Measurements from ENCODE around the gene USP2.

The USP2 gene

GRCh38 chr11:119320240-119320775 lies 61.2 kb downstream of the USP2 start:
- Histone ChIP-seq H3K27me3 (ENCODE audit: insufficient read depth, poor library complexity, severe bottlenecking) (peaks cover 21% of the 10 kb centered on the region), H3K27ac (replicated peaks) (no peak overlapping the region), H3K4me3 (replicated peaks; ENCODE audit: insufficient read depth, low read length) (no peak overlapping the region)
- no peak for DNase-seq (ENCODE audit: low read depth in 1 of 2, low spot score in 1 of 2)
- TF ChIP-seq, protein P1, sequence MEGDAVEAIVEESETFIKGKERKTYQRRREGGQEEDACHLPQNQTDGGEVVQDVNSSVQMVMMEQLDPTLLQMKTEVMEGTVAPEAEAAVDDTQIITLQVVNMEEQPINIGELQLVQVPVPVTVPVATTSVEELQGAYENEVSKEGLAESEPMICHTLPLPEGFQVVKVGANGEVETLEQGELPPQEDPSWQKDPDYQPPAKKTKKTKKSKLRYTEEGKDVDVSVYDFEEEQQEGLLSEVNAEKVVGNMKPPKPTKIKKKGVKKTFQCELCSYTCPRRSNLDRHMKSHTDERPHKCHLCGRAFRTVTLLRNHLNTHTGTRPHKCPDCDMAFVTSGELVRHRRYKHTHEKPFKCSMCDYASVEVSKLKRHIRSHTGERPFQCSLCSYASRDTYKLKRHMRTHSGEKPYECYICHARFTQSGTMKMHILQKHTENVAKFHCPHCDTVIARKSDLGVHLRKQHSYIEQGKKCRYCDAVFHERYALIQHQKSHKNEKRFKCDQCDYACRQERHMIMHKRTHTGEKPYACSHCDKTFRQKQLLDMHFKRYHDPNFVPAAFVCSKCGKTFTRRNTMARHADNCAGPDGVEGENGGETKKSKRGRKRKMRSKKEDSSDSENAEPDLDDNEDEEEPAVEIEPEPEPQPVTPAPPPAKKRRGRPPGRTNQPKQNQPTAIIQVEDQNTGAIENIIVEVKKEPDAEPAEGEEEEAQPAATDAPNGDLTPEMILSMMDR (IDR thresholded peaks at IDR 0.05; ENCODE audit: insufficient read depth, low read length), result no peak
- TF ChIP-seq GABPA (IDR thresholded peaks at IDR 0.05; ENCODE audit: low read depth) (no peak), REST (IDR thresholded peaks at IDR 0.05; ENCODE audit: insufficient replicate concordance, low read depth) (no peak), POLR2AphosphoS5 (IDR thresholded peaks at IDR 0.05; ENCODE audit: low read depth) (no peak), SPI1 (IDR thresholded peaks at IDR 0.05; ENCODE audit: borderline replicate concordance, low read depth) (no peak)

DNA sequence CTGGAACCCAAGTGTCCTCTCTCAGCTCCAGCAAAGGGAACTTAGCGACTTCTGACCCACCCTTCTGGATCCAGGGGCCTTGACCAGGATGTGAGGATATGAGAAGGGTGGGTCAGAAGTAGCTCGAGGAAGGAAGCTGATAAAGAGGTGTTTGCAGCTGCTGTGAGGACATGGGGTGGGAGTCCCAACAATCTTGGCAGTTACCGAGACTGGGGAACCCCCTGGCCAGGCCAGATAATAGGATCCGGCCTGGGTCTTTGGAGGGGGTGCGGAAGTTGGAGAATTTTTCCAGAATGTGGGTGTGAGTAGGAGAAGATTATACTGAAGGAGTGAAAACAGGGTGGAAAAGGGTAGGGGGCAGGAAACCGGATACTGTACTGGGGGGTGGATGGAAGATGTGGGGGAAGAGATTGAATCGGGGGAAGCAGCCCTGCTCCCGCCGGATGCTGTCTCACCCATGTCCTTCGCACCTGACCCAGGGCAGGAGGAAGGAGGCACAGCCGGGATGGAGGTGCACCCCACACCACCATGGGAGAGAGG lies 61.7 kb downstream of the USP2 start:
- no peak for TF ChIP-seq SPI1 (IDR thresholded peaks at IDR 0.05; ENCODE audit: borderline replicate concordance, low read depth)
- TF ChIP-seq GABPA (IDR thresholded peaks at IDR 0.05; ENCODE audit: low read depth), result no peak
- H3K27me3 ChIP-seq (ENCODE audit: insufficient read depth, poor library complexity, severe bottlenecking), result peaks cover 25% of the 10 kb centered on the region
- H3K27ac ChIP-seq (replicated peaks), result no peak overlapping the region
- no peak overlapping the region for H3K4me3 ChIP-seq (replicated peaks; ENCODE audit: insufficient read depth, low read length)
- DNase-seq (ENCODE audit: low read depth in 1 of 2, low spot score in 1 of 2), result no peak

GRCh38 chr11:119319136-119319699 lies 62.3 kb downstream of the USP2 start:
- Histone ChIP-seq H3K27me3 (ENCODE audit: insufficient read depth, poor library complexity, severe bottlenecking) (peaks cover 31% of the 10 kb centered on the region), H3K4me3 (replicated peaks; ENCODE audit: insufficient read depth, low read length) (no peak overlapping the region), H3K27ac (replicated peaks) (peak overlapping the region; percentile 39)
- no peak for DNase-seq (ENCODE audit: low read depth in 1 of 2, low spot score in 1 of 2)
- TF ChIP-seq POLR2AphosphoS5 (IDR thresholded peaks at IDR 0.05; ENCODE audit: low read depth) (no peak), GABPA (IDR thresholded peaks at IDR 0.05; ENCODE audit: low read depth) (no peak), SPI1 (IDR thresholded peaks at IDR 0.05; ENCODE audit: borderline replicate concordance, low read depth) (no peak), REST (IDR thresholded peaks at IDR 0.05; ENCODE audit: insufficient replicate concordance, low read depth) (no peak)
- TF ChIP-seq, protein P1 (IDR thresholded peaks at IDR 0.05; ENCODE audit: insufficient read depth, low read length), result no peak

DNA sequence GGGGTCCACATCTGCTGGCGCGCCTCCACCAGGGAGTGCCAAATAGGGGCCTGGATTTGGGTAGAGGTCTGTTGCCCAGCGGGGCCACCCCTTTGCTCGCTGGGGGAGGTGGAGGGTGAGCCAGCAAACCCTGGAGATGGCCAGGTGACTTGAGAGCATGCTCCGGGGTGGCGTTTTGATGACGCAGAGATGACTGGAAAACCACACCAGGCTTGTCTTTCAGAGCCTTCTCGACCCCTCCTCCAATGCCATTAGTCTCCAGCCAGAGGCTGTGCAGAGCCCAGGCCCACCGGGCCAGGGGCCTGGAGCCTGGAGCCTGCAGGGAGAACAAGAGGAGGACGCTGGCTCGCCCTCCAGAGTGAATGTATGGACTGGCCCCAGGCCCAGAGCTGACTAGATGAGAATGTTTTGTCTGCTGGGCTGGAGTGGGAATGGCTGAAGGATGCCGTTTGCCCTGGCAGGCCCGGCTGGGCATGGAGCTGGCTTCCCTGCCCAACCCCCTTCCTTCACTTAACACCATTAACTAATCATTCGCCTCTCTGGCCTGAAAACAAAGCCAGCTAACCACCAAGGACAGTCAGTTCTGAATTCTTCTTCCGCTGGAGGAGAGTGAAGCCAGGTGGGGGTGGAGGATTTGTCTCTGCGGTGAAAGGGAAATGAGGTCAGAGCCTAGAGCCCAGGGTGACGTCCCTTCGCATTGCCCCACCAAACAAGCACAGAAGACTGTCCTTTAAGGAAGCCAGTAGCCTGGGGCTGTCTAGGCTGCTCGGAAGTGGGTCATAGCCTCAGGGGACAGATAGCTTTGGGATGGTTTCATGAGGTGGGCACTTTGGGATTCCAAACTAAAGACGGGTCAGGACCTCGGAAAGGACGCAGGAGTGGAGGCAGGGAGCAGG lies 63.0 kb downstream of the USP2 start:
- Histone ChIP-seq H3K4me3 (replicated peaks; ENCODE audit: insufficient read depth, low read length) (no peak overlapping the region), H3K27me3 (ENCODE audit: insufficient read depth, poor library complexity, severe bottlenecking) (peaks cover 38% of the 10 kb centered on the region), H3K27ac (replicated peaks) (peak overlapping the region; percentile 39)
- DNase-seq (ENCODE audit: low read depth in 1 of 2, low spot score in 1 of 2), result peak; percentile 71 to 83
- TF ChIP-seq GABPA (IDR thresholded peaks at IDR 0.05; ENCODE audit: low read depth), result peak; percentile 38; the same call in 1 of the 2 replicates
- no peak for TF ChIP-seq REST (IDR thresholded peaks at IDR 0.05; ENCODE audit: insufficient replicate concordance, low read depth)

Measured in HL-60 (cell line).